ENCODE results near the gene MPZL1. TPM values are rescaled to one million over a fixed set of nuclear protein-coding genes. Genes with fewer than 3 reads are reported as not detected.
A peak's percentile ranks its signal among the peaks of the same experiment; 100 is the strongest.
"Not testable (repeated sequence)": the region's sequence is repeated elsewhere in the genome, so short reads cannot be mapped to it uniquely, and the experiment has no call there.

MPZL1 gene
- total RNA-seq, 3 donors from 2014 or later = 95.6 to 117 (median 103) TPM

DNA sequence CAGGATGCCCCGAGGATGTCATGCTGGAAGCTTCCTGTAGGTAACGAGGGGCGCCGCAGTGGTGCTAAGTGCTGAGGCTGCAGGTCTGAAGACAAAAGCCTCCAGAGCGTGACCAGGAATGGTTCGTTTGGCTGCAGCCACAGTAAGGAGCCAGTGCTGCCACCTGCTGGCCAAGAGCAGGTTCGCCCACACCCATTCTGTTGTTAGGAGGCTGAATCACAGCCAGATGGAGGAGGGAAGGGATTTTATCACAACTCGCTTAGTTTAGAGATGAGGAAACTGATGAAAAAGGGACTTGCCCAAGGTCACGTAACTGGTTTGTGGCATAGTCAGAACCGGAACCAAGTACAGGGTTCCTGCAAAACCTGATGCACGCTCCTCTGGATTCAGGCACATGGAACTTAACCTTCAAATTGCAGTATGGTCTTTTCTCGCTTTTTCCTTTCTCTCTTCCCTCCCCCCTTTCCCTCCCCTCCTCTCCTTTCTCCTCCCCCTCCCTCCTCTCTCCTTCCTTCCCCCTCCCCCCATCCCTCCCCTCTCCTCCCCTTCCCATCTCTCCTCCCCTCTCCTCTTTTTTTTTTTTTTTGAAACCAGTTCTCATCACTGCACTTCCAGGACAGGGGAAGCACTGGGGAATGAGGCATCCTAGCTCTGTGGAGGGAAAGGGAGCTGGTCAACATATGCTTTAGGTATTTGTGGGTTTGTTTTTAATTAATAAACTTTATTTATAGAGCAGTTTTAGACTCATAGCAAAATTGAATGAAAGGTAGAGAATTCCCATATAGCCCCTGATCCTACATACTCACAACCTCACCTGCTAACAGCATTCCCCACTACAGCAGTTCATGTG, 81.8 kb downstream of the MPZL1 start:
- intact Hi-C loops (cut with DNase I, micrococcal nuclease) = loop anchor here (10.0 kb wide), 1 partner anchor 79 kb away; the partner anchor contains the start of gene MPZL1 (in 2 of the 2)
- Histone ChIP-seq H3K4me3 (no peak overlapping the region), H3K4me1 (ENCODE audit: low read depth) (peaks cover 7% of the 10 kb centered on the region), H3K36me3 (ENCODE audit: low read depth) (no peaks in the 10 kb centered on the region), H3K9me3 (no peaks in the 10 kb centered on the region)
- ATAC-seq = peak; percentile 99
- TF ChIP-seq, protein P1, sequence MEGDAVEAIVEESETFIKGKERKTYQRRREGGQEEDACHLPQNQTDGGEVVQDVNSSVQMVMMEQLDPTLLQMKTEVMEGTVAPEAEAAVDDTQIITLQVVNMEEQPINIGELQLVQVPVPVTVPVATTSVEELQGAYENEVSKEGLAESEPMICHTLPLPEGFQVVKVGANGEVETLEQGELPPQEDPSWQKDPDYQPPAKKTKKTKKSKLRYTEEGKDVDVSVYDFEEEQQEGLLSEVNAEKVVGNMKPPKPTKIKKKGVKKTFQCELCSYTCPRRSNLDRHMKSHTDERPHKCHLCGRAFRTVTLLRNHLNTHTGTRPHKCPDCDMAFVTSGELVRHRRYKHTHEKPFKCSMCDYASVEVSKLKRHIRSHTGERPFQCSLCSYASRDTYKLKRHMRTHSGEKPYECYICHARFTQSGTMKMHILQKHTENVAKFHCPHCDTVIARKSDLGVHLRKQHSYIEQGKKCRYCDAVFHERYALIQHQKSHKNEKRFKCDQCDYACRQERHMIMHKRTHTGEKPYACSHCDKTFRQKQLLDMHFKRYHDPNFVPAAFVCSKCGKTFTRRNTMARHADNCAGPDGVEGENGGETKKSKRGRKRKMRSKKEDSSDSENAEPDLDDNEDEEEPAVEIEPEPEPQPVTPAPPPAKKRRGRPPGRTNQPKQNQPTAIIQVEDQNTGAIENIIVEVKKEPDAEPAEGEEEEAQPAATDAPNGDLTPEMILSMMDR (IDR thresholded peaks at IDR 0.05) = peak; percentile 94
- DNase-seq = peak; percentile 92 to 96 (median 93)

DNA sequence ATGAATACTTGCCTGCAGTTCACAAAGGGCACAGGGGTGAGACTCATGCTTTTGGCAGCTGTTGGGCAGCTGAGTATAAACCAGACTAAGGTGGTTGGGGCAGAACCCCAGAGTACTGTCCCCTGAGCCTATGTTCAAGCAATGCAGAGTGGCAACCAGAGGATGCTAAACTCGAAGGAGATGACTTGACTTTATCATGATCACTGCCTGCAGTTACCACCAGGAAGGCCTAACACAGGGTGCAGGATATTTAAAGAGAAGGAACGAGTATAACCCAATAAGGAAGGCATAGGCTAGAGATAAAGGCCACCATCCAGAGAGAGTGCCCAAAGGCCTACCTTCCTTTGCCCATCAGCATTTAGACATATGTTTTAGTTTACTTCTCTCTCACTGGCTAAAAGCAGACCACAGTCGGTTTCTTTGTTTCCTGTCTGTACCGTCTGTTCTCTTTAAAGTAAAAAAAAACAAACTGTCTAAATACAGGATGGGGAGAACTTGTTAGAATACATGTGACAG, 83.3 kb downstream of the MPZL1 start:
- ATAC-seq (peak; percentile 42), DNase-seq (no peak)

DNA sequence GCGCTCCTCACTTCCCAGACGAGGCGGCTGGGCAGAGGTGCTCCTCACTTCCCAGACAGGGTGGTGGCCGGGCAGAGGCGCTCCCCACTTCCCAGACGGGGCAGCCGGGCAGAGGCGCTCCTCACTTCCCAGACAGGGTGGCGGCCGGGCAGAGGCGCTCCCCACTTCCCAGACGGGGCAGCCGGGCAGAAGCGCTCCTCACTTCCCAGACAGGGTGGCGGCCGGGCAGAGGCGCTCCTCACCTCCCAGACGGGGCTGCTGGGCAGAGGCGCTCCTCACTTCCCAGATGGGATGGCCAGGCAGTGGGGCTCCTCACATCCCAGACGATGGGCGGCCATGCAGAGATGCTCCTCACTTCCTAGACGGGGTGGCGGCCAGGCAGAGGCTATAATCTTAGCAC, 84.5 kb downstream of the MPZL1 start:
- not testable (repeated sequence) for H3K4me1 ChIP-seq (ENCODE audit: low read depth); DNase-seq; H3K4me3 ChIP-seq; ATAC-seq; H3K9me3 ChIP-seq; H3K36me3 ChIP-seq (ENCODE audit: low read depth)
- intact Hi-C loops (cut with DNase I, micrococcal nuclease) = loop anchor here (10.0 kb wide), 1 partner anchor 81 kb away; the partner anchor contains the start of gene MPZL1 (in 2 of the 2)

More for the DNA sequence above, 83.3 kb downstream of the MPZL1 start:
- intact Hi-C loops (cut with DNase I, micrococcal nuclease) = loop anchor here (10.0 kb wide), 1 partner anchor 80 kb away; the partner anchor contains the start of gene MPZL1 (in 2 of the 2)
- TF ChIP-seq, protein P1 (IDR thresholded peaks at IDR 0.05) = no peak
- H3K4me3 ChIP-seq = no peak overlapping the region
- no peaks in the 10 kb centered on the region for H3K36me3 ChIP-seq (ENCODE audit: low read depth)
- H3K9me3 ChIP-seq = no peaks in the 10 kb centered on the region
- peaks cover 7% of the 10 kb centered on the region for H3K4me1 ChIP-seq (ENCODE audit: low read depth)

DNA sequence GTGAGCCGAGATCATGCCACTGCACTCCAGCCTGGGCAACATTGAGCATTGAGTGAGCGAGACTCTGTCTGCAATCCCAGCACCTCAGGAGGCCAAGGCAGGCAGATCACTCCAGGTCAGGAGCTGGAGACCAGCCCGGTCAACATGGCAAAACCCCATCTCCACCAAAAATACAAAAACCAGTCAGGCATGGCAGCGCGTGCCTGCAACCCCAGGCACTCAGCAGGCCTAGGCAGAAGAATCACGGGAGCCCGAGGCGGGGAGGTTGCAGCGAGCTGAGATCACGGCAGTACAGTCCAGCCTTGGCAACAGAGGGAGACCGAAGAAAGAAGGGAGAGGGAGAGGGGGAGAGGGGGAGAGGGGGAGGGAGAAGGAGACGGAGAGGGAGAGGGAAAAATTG, 84.9 kb downstream of the MPZL1 start:
- not testable (repeated sequence) for H3K4me3 ChIP-seq; H3K4me1 ChIP-seq (ENCODE audit: low read depth); H3K36me3 ChIP-seq (ENCODE audit: low read depth); H3K9me3 ChIP-seq; DNase-seq; ATAC-seq
- intact Hi-C loops (cut with DNase I, micrococcal nuclease) = loop anchor here (10.0 kb wide), 1 partner anchor 82 kb away; the partner anchor contains the start of gene MPZL1 (in 2 of the 2)

DNA sequence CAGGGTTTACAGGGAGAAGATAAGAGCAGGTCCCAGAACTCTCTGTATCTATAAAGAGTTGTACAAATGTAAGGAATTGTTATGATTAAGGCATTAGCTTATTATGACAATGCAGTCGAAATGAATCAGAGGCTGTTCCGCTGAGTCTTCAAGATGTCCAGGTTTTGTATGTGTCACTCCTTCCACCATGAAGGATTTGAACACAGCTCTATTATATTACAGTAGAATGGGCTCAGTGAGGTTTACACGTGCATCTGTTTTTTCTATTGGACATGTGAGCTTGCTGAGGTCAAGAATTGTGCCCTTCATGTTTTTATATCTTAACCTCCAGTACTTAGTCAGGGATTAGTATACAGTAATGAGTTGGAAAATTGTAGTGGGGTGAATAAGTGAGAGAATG, 86.3 kb downstream of the MPZL1 start:
- Histone ChIP-seq H3K36me3 (ENCODE audit: low read depth) (no peaks in the 10 kb centered on the region), H3K9me3 (no peaks in the 10 kb centered on the region), H3K4me1 (ENCODE audit: low read depth) (peaks cover 5% of the 10 kb centered on the region), H3K4me3 (no peak overlapping the region)
- DNase-seq (no peak), ATAC-seq (no peak)
- TF ChIP-seq, protein P1 (IDR thresholded peaks at IDR 0.05) = no peak
- intact Hi-C loops (cut with DNase I, micrococcal nuclease) = loop anchor here (10.0 kb wide), 1 partner anchor 83 kb away; the partner anchor contains the start of gene MPZL1 (in 2 of the 2)

DNA sequence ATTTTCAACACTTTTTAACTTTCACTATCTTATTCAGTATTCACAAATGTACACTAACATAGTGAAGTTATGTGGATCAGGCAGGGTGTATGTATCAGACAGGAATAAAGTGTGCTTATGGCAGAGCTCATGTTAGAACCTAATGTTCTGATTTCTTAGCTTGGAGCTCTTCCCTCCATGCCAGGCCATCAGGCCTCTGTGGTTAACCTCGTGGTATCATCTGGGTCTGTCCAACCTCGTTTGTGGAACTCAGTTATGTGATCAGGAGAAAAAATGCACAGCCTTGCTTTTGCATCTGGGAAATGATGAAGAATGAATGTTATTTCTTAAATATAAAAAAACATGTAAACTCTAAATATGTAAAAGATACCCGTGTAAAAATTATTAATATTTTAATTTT, 86.9 kb downstream of the MPZL1 start:
- Histone ChIP-seq H3K36me3 (ENCODE audit: low read depth) (no peaks in the 10 kb centered on the region), H3K4me3 (no peak overlapping the region), H3K9me3 (no peaks in the 10 kb centered on the region), H3K4me1 (ENCODE audit: low read depth) (no peaks in the 10 kb centered on the region)
- intact Hi-C loops (cut with DNase I, micrococcal nuclease) = loop anchor here (10.0 kb wide), 1 partner anchor 84 kb away; the partner anchor contains the start of gene MPZL1 (in 2 of the 2)
- TF ChIP-seq, protein P1 (IDR thresholded peaks at IDR 0.05) = no peak
- DNase-seq = no peak
- ATAC-seq = no peak

Data from mucosa of descending colon (tissue), 3 donors.